Kidney (tissue), 14 donors: ENCODE measurements around the gene ITPR2. TPM values are rescaled to one million over a fixed set of nuclear protein-coding genes. Genes with fewer than 3 reads are reported as not detected.
"Not testable (repeated sequence)": the region's sequence is repeated elsewhere in the genome, so short reads cannot be mapped to it uniquely, and the experiment has no call there.

Source experiments
- DNase-seq, 5 donors: peaks; one replicate each; pipeline ENCODE4 v3.0.0-alpha.2; 2013 to 2020
- FAIRE-seq: peaks from 2 replicates; lab custom pipeline; 2012; peaks lifted over from hg19 to GRCh38; lab: Jason Lieb, UNC
- H3K27ac ChIP-seq, 2 donors: one replicate each; pipeline ENCODE4 v1.7.0; 2013; ENCODE audit warnings: low read depth in 2 of 2, low read length in 2 of 2, inconsistent platforms in 1 of 2
- H3K27me3 ChIP-seq: one replicate; pipeline ENCODE4 v1.7.1; 2013; ENCODE audit warnings: low read length, inconsistent platforms; ENCODE audit not compliant: control insufficient read depth, insufficient read depth
- H3K36me3 ChIP-seq, 3 donors: one replicate each; pipeline versions ENCODE4 v1.7.0 to v1.7.1; 2013; ENCODE audit warnings: low read length in 3 of 3, control low read depth in 1 of 3, inconsistent platforms in 1 of 3; ENCODE audit not compliant: insufficient read depth in 3 of 3, control insufficient read depth in 2 of 3
- H3K4me1 ChIP-seq, 3 donors: one replicate each; pipeline versions ENCODE4 v1.7.0 to v1.7.1; 2013; ENCODE audit warnings: low read length in 3 of 3, inconsistent platforms in 1 of 3, low read depth in 1 of 3; ENCODE audit not compliant: control insufficient read depth in 2 of 3, insufficient read depth in 2 of 3
- H3K4me3 ChIP-seq, 3 donors: one replicate each; pipeline versions ENCODE4 v1.7.0 to v1.8.1; 2013; ENCODE audit warnings: low read length in 3 of 3, control low read depth in 1 of 3, inconsistent platforms in 1 of 3
- H3K9ac ChIP-seq, 3 donors: one replicate each; pipeline versions ENCODE4 v1.7.0 to v1.7.1; 2013; ENCODE audit warnings: low read length in 3 of 3, control low read depth in 1 of 3, inconsistent platforms in 1 of 3
- H3K9me3 ChIP-seq, 3 donors: one replicate each; pipeline versions ENCODE4 v1.7.0 to v1.7.1; 2013; ENCODE audit warnings: low read length in 3 of 3, control low read depth in 1 of 3, inconsistent platforms in 1 of 3; ENCODE audit not compliant: control insufficient read depth in 2 of 3, insufficient read depth in 1 of 3
- intact Hi-C: fragments of 100-400 bp; cut with DNase I; formaldehyde crosslinking; loops from one replicate; pipeline ENCODE4 v1.11.1; 2022
- polyA plus RNA-seq: library from polyadenylated mRNA; stranded (reverse); fragments of 350-450 nt; fragmentation: Illumina TruSeq; extraction: RNeasy Lipid Tissue Mini Kit (QIAGEN cat#74804); gene quantifications from one replicate; pipeline ENCODE4 v1.2.3, GENCODE V29; 2014; ENCODE audit warnings: low read depth, low replicate concordance; ENCODE audit not compliant: insufficient read depth
- total RNA-seq: library from RNA; stranded (reverse); fragmentation: NEBNext Ultra II Directional; extraction: Animal tissue kit (Norgen Biotek cat#: 25700); gene quantifications from one replicate; pipeline ENCODE4 v1.2.1, GENCODE V29; 2021
- TF ChIP-seq, protein P1 (sequence below): IDR thresholded peaks from 3 replicates; pipeline ENCODE4 v1.5.1; 2012; ENCODE audit warnings: mild to moderate bottlenecking, moderate library complexity, borderline replicate concordance; ENCODE audit not compliant: insufficient read depth; ENCODE audit errors: extremely low read depth
- donor health status: control.
- donor health status: control.
- donor health status: control.
- donor health status: control.
- donor health status: control.
- donor health status: DM: yes; HTN: yes; CAD: no.
- donor health status: Normal renal cell carcinoma (clear cell type).

ITPR2 gene
- total and polyA plus RNA-seq, 2 donors from 2014 or later, result 5.7 to 56.9 TPM

DNA sequence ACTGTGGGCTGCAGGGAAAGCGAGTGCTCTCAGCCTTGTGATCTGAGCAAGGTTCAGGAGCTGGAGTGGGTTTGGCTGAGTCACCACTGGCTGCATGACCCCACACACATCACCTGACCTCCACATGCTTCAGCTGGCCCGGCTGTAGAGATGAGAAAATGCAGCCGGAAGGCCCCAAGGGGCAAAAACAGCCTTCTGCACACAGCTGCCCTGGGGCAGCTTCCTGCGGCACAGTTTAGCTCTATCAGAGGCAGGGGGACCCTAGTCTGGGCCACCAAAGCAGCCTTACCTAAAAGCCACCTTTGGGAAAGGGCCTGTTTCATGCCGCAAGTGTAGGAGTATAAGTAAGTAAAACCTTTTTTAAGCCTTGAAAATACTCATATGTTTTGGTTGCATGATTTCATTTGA lies 514.3 kb downstream of the ITPR2 start:
- H3K27ac ChIP-seq, result peak overlapping the region in 1 of 2 donors; percentile 23
- H3K9ac ChIP-seq, result no peak overlapping the region
- intact Hi-C loops, result no loop called here
- H3K36me3 ChIP-seq, result no peaks in the 10 kb centered on the region
- FAIRE-seq (no peak), DNase-seq (peak in 4 of 5 donors; percentile 20 to 84 (median 31))
- H3K9me3 ChIP-seq, result no peaks in the 10 kb centered on the region
- H3K4me1 ChIP-seq, result peaks cover 0 to 4% (median 0%) of the 10 kb centered on the region in 3 donors
- H3K4me3 ChIP-seq, result no peak overlapping the region
- TF ChIP-seq, protein P1, sequence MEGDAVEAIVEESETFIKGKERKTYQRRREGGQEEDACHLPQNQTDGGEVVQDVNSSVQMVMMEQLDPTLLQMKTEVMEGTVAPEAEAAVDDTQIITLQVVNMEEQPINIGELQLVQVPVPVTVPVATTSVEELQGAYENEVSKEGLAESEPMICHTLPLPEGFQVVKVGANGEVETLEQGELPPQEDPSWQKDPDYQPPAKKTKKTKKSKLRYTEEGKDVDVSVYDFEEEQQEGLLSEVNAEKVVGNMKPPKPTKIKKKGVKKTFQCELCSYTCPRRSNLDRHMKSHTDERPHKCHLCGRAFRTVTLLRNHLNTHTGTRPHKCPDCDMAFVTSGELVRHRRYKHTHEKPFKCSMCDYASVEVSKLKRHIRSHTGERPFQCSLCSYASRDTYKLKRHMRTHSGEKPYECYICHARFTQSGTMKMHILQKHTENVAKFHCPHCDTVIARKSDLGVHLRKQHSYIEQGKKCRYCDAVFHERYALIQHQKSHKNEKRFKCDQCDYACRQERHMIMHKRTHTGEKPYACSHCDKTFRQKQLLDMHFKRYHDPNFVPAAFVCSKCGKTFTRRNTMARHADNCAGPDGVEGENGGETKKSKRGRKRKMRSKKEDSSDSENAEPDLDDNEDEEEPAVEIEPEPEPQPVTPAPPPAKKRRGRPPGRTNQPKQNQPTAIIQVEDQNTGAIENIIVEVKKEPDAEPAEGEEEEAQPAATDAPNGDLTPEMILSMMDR, result no peak
- no peaks in the 10 kb centered on the region for H3K27me3 ChIP-seq

DNA sequence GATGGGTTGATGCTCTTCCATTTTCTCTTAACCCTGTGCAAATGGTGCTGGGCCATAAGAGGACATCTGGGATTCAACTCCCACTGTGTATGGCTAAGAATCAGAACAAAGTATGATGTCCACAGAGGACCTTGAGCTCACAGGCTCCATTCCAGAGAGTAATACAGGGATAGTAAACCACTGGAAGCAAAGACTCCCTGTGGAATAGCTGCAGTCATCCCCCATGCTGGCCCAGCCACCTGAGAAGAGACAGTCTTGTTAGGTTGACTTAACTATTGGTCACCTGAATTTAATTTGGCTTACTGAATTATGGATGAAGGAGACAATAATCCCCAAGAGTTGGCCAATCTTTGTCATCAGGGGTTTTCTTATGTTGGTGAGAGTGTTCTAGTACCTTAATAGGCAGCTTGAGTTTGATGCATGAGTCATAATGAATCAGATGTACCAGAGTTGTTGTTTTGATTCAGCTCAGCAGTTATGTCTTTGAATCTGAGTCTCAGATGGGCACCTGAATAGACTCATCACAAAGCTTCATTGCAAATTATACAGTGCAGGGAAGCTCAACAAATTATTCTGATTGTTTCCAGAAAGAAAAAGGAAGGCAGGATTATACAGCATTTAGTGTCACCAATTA lies 514.9 kb downstream of the ITPR2 start:
- Histone ChIP-seq H3K9me3 (peaks cover 0 to 2% (median 0%) of the 10 kb centered on the region in 3 donors), H3K27me3 (no peaks in the 10 kb centered on the region), H3K4me3 (no peak overlapping the region), H3K4me1 (peaks cover 0 to 4% (median 0%) of the 10 kb centered on the region in 3 donors), H3K9ac (no peak overlapping the region), H3K36me3 (no peaks in the 10 kb centered on the region), H3K27ac (peak overlapping the region in 1 of 2 donors; percentile 18)
- no peak for DNase-seq
- TF ChIP-seq, protein P1, result no peak
- no peak for FAIRE-seq
- intact Hi-C loops, result no loop called here

DNA sequence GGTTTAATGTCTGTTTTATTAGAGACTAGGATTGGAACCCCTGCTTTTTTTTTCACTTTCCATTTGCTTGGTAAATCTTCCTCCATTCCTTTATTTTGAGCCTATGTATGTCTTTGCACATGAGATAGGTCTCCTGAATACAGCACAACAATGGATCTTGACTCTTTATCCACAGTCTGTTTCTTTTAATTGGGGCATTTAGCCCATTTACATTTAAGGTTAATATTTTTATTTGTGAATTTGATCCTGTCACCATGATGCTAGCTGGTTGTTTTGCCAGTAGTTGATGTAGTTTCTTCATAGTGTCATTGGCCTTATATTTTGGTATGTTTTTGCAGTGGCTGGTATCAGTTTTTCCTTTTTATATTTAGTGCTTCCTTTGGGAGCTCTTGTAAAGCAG lies 518.9 kb downstream of the ITPR2 start:
- intact Hi-C loops, H3K9me3 ChIP-seq, H3K27ac ChIP-seq, H3K36me3 ChIP-seq, H3K27me3 ChIP-seq, H3K4me3 ChIP-seq, H3K4me1 ChIP-seq, FAIRE-seq, DNase-seq, H3K9ac ChIP-seq: not testable (repeated sequence)

DNA sequence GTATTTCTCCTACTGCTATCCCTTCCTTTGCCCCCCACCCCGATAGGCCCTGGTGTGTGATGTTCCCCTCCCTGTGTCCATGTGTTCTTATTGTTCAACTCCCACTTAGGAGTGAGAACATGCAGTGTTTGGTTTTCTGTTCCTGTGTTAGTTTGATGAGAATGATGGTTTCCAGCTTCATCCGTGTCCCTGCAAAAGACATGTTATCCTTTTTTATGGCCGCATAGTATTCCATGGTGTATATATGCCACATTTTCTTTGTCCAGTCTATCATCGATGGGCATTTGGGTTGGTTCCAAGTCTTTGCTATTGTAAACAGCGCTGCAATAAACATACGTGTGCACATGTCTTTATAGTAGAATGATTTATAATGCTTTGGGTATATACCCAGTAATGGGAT lies 522.5 kb downstream of the ITPR2 start:
- H3K9me3 ChIP-seq, H3K4me1 ChIP-seq, FAIRE-seq, H3K4me3 ChIP-seq, intact Hi-C loops, H3K9ac ChIP-seq, H3K36me3 ChIP-seq, H3K27ac ChIP-seq, DNase-seq, H3K27me3 ChIP-seq: not testable (repeated sequence)
